ENCODE results near the gene CHD2. TPM values are rescaled to one million over a fixed set of nuclear protein-coding genes. Genes with fewer than 3 reads are reported as not detected.

Gene CHD2
- total RNA-seq, 2 experiments from 2014 or later, result 129 to 148 TPM

DNA sequence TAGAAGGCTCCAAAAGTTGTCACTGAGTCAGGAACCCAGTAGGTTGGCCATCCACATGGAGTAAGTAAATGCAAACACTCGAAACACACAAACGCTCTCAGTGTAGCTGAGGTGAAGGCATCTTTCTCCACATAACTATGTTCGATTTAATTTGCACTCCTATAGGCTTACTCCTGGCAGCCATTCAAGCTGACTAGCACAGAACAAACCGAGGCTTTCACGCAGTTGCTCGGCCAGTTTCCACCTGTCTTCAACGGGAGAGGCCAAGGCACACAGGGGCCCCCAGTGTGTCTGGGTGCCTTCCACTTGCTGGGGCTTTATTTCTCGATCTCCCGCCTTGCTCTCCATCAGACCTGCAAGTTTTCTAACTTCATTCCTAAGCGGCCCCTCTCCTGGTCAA lies 170.0 kb downstream of the CHD2 start:
- Mint-ChIP-seq H3K9me3 (no peaks in the 10 kb centered on the region), H3K27ac (no peak overlapping the region), H3K4me3 (no peak overlapping the region), H3K36me3 (ENCODE audit: low read depth) (no peaks in the 10 kb centered on the region), H3K4me1 (peaks cover 13% of the 10 kb centered on the region), H3K27me3 (peaks cover 49% of the 10 kb centered on the region)
- DNase-seq, result no peak
- POLR2A ChIA-PET, result no interaction called here
- CTCF ChIA-PET, result no interaction called here

DNA sequence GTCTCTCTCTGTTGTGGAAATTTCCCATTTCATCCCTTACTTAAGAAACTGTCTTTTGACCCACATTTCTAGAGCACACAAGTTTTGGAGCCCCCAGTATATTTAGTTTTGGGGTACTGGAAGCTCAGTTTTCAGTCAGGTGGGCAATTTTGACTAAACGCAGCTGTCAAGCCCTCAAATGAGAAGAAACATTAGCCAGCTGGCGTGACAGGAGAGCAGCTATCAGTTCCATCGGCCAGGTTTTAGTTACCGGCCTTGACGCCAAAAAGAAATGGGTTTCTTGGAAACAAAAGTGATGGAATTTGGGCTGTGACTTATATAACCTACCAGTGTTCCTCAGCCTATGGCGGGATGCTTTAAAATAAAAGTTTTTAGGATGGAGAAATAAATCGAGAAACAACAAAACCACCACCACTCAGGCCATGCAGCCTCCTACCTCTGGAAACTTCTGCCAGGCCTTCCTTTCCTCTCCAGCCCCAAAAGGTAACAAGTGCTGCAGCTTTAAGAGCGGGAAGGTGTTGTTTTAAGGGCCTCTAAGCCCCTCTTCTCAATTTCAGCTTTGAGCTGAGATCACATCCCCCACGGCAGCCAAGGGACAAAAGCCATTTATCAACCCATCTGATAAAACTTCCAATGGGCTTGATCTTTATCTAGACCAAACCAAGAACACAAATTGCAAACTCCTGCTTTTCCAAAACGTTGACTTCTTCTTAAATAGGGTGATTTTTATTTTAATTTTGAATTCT lies 170.6 kb downstream of the CHD2 start:
- Mint-ChIP-seq H3K36me3 (ENCODE audit: low read depth) (no peaks in the 10 kb centered on the region), H3K27me3 (peaks cover 54% of the 10 kb centered on the region), H3K4me1 (peaks cover 13% of the 10 kb centered on the region), H3K4me3 (no peak overlapping the region), H3K9me3 (no peaks in the 10 kb centered on the region), H3K27ac (no peak overlapping the region)
- ChIA-PET CTCF (no interaction called here), POLR2A (no interaction called here)
- DNase-seq, result no peak

DNA sequence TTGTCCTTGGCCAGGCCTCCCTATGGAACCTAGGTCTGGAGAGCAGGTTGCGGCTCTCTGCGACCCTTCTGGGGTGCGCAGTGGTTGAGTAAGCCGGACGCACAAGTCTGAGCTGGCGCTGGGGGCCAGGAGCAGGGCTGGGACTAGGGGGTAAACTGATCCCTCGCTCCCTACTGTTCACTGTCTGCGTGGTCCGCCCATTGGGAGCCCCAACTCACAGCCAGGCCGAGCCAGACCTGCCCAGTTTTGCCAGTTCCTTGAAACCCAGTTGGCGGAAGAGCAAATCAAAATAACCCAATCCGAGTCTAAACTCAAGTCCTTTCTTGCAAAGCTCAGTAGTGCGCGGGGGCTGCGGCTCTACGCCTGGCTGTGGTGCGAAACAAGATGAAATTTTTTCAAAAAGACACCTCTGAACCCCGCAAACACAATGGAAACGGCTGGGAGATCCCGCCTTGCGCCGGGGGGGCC lies 171.4 kb downstream of the CHD2 start:
- H3K27ac Mint-ChIP-seq, result no peak overlapping the region
- no peak for DNase-seq
- H3K27me3 Mint-ChIP-seq, result peaks cover 60% of the 10 kb centered on the region
- H3K4me1 Mint-ChIP-seq, result peaks cover 13% of the 10 kb centered on the region
- POLR2A ChIA-PET, result no interaction called here
- CTCF ChIA-PET, result interaction anchor here (1.4 to 1.6 kb wide), 2 partner anchors 16 to 19 kb away, joined by 3 to 4 read pairs; no protein-coding TSS in a partner anchor
- no peaks in the 10 kb centered on the region for H3K36me3 Mint-ChIP-seq (ENCODE audit: low read depth)
- no peaks in the 10 kb centered on the region for H3K9me3 Mint-ChIP-seq
- H3K4me3 Mint-ChIP-seq, result no peak overlapping the region

DNA sequence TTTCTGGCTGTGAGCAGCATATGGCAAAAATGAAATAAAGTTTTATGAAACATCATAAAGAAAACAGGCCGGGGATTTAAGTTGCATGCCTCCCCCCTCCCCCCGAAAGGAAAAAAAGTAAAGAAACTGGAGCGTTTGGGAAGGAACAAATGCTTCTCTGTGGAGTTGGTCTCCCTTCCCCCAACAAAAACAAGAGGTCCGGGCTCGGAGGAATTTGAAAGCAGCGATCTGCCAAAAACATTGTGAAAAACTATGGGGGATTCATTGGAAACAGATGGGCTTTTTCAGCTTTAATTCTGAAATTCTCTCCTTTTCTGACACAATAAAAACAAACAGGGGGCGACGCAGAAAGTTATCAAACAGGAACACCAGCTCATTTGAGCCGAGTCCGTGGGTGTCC lies 171.9 kb downstream of the CHD2 start:
- POLR2A ChIA-PET, result no interaction called here
- Mint-ChIP-seq H3K4me3 (peak overlapping the region; percentile 31), H3K36me3 (ENCODE audit: low read depth) (no peaks in the 10 kb centered on the region), H3K27ac (no peak overlapping the region), H3K27me3 (peaks cover 64% of the 10 kb centered on the region), H3K4me1 (peaks cover 13% of the 10 kb centered on the region), H3K9me3 (no peaks in the 10 kb centered on the region)
- DNase-seq, result no peak
- CTCF ChIA-PET, result interaction anchor here (1.4 to 1.6 kb wide), 2 partner anchors 16 to 20 kb away, joined by 3 to 4 read pairs; no protein-coding TSS in a partner anchor

GRCh38 chr15:93072411-93073394 lies 172.6 kb downstream of the CHD2 start:
- POLR2A ChIA-PET, result no interaction called here
- peak overlapping the region; percentile 31 for H3K4me3 Mint-ChIP-seq
- H3K36me3 Mint-ChIP-seq (ENCODE audit: low read depth), result no peaks in the 10 kb centered on the region
- no peaks in the 10 kb centered on the region for H3K9me3 Mint-ChIP-seq
- H3K27ac Mint-ChIP-seq, result no peak overlapping the region
- H3K4me1 Mint-ChIP-seq, result peaks cover 13% of the 10 kb centered on the region
- H3K27me3 Mint-ChIP-seq, result peaks cover 65% of the 10 kb centered on the region
- no peak for DNase-seq
- CTCF ChIA-PET, result interaction anchor here (0.7 to 1.6 kb wide), 3 partner anchors 15 to 20 kb away, joined by 3 to 4 read pairs (median 4); no protein-coding TSS in a partner anchor

DNA sequence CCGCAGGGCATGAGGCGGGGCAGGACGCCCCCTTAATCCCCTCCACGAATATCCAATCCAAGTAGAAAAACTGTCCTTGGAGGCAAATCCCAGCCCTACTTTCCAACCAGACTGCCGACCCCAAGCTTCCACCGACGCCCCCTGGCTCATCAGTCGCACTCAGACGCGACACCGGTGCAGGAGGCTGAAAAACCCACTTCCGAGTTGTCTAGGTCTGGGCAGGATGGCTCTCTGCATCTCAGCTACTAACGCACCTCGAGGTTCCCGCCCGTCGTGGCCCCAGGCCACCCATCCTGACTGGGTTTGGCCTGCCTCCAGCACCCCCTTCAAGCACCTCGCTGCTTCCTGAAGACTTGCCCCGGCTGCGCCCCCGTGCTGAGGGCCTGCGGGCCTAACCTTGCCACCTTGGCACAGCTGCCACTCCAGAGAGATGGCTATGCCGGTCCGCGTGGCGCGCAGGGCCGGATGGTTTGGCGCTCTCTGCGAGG lies 173.4 kb downstream of the CHD2 start:
- peaks cover 13% of the 10 kb centered on the region for H3K4me1 Mint-ChIP-seq
- peak overlapping the region; percentile 49 for H3K4me3 Mint-ChIP-seq
- no peaks in the 10 kb centered on the region for H3K9me3 Mint-ChIP-seq
- H3K27ac Mint-ChIP-seq, result no peak overlapping the region
- H3K36me3 Mint-ChIP-seq (ENCODE audit: low read depth), result no peaks in the 10 kb centered on the region
- peaks cover 67% of the 10 kb centered on the region for H3K27me3 Mint-ChIP-seq
- POLR2A ChIA-PET, result no interaction called here
- CTCF ChIA-PET, result interaction anchor here (0.6 to 0.7 kb wide), 2 partner anchors 14 to 297 kb away, joined by 3 to 4 read pairs; no protein-coding TSS in a partner anchor
- no peak for DNase-seq

- Mint-ChIP-seq H3K4me3 (no peak overlapping the region), H3K36me3 (ENCODE audit: low read depth) (no peaks in the 10 kb centered on the region), H3K27ac (no peak overlapping the region), H3K9me3 (no peaks in the 10 kb centered on the region), H3K27me3 (peaks cover 69% of the 10 kb centered on the region), H3K4me1 (peaks cover 13% of the 10 kb centered on the region)
- ChIA-PET POLR2A (no interaction called here), CTCF (no interaction called here)
- DNase-seq, result no peak
These were observed 174.5 kb downstream of the CHD2 start for GRCh38 chr15:93074599-93074998.

GRCh38 chr15:93076217-93076616 lies 176.1 kb downstream of the CHD2 start:
- POLR2A ChIA-PET, result no interaction called here
- H3K9me3 Mint-ChIP-seq, result no peaks in the 10 kb centered on the region
- DNase-seq, result no peak
- H3K36me3 Mint-ChIP-seq (ENCODE audit: low read depth), result no peaks in the 10 kb centered on the region
- CTCF ChIA-PET, result interaction anchor here (1.1 to 2.1 kb wide), 2 partner anchors 12 to 24 kb away, joined by 3 to 4 read pairs; no protein-coding TSS in a partner anchor
- H3K27ac Mint-ChIP-seq, result no peak overlapping the region
- peaks cover 13% of the 10 kb centered on the region for H3K4me1 Mint-ChIP-seq
- H3K27me3 Mint-ChIP-seq, result peaks cover 61% of the 10 kb centered on the region
- no peak overlapping the region for H3K4me3 Mint-ChIP-seq

DNA sequence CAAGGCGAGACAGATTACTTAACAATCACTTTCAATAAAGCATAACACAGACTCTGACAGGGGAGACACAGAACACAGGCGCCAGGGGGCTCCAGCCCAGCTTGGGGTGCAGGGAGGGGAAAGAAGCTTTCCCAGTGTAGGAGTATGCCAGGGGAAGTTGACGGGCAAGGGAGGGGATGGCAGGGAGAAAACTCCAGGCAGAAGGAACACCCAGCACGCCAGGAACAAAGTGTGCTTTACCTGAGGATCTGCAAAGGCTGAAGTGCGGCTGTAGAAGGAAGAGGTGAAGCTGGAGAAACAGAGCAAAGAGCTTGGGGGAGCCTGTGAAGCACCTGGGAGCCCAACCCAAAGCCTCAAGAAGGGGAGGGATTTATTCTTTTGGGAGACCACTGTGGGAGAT lies 176.8 kb downstream of the CHD2 start:
- Mint-ChIP-seq H3K36me3 (ENCODE audit: low read depth) (no peaks in the 10 kb centered on the region), H3K27ac (no peak overlapping the region), H3K4me3 (no peak overlapping the region), H3K27me3 (peaks cover 54% of the 10 kb centered on the region), H3K9me3 (no peaks in the 10 kb centered on the region), H3K4me1 (peaks cover 12% of the 10 kb centered on the region)
- POLR2A ChIA-PET, result no interaction called here
- no peak for DNase-seq
- CTCF ChIA-PET, result interaction anchor here (0.6 to 2.1 kb wide), 4 partner anchors 11 to 36 kb away, joined by 3 to 7 read pairs (median 4); no protein-coding TSS in a partner anchor

Small RNA genes within 50 kb of the gene (microRNA-seq; reads per million reads assigned to microRNA genes)
- gene MIR3175 (ENCODE audit: borderline microRNAs expressed, borderline replicate concordance), result not detected

Other genes starting within 250 kb of the CHD2 start
- 1 to 10 TPM; 4.8 to 6.0 TPM for gene FAM174B, start 244.5 kb upstream of the CHD2 start, total RNA-seq
- gene RGMA, start 188.9 kb downstream of the CHD2 start, total RNA-seq, result under 1 TPM; 0.15 to 0.25 TPM

Data from activated CD4-positive, alpha-beta T cell treated with anti-CD3 and anti-CD28 coated beads, Interleukin-2, amount 10 ng/mL, durations not matched to agents 7 days and 5 days (primary cell).